ENCODE measurements around the gene TMEM201. TPM values are rescaled to one million over a fixed set of nuclear protein-coding genes. Genes with fewer than 3 reads are reported as not detected.

Gene TMEM201
- total and polyA plus RNA-seq, 9 of the 15 experiments (the other 6 are each of a cell fraction or from before 2014, with no cell fraction given): 0.42 to 51.3 (median 7.4) TPM

- Histone ChIP-seq H3K27ac (ENCODE audit: extremely low read depth, low read depth, low read length) (peak overlapping the region; percentile 21; the same call in 1 of the 3 replicates), H3K4me2 (ENCODE audit: insufficient read depth, low read length) (no peak overlapping the region), H3K4me1 (replicated peaks in 1 of 2; ENCODE audit: control insufficient read depth in 2 of 2, insufficient read depth in 2 of 2, low read length in 2 of 2) (peaks cover 35 to 85% of the 10 kb centered on the region in 2 experiments), H3K9me3 (replicated peaks; ENCODE audit: control insufficient read depth, insufficient read depth, low read depth, low read length) (no peaks in the 10 kb centered on the region), H3K27me3 (ENCODE audit: control insufficient read depth in 2 of 2, insufficient read depth in 2 of 2, low read length in 2 of 2) (no peaks in the 10 kb centered on the region), H3K79me2 (ENCODE audit: control insufficient read depth, insufficient read depth, low read length) (peaks cover 72% of the 10 kb centered on the region), H2AFZ (ENCODE audit: low read depth, low read length) (no peak overlapping the region), H3K4me3 (no peak overlapping the region), H3K9me1 (ENCODE audit: control insufficient read depth, insufficient read depth, low read length) (peaks cover 28% of the 10 kb centered on the region), H4K20me1 (replicated peaks; ENCODE audit: control insufficient read depth, insufficient read depth, low read length) (peaks cover 60% of the 10 kb centered on the region), H3K36me3 (ENCODE audit: control insufficient read depth, insufficient read depth, low read length) (peaks cover 51% of the 10 kb centered on the region; the same call in 2 of the 3 replicates), H3K9ac (ENCODE audit: insufficient read depth in 1 of 2, low read depth in 2 of 2, low read length in 2 of 2) (peak overlapping the region in 1 of 2 experiments; percentile 88; a peak in 2 of 4 replicates)
- FAIRE-seq: no peak
- 72% methylated on average over 16 of the region's 16 CpGs for WGBS (ENCODE audit: insufficient coverage, low coverage, missing lambda C conversion rate)
- intact Hi-C loops (cut with micrococcal nuclease): no loop called here
- in situ Hi-C loops (cut with MboI): no loop called here
- no TSS peak for BruUV-seq (replicated peaks)
- ChIA-PET CTCF (ENCODE audit: low intra/inter-chr PET ratio) (no interaction called here), POLR2A (interaction anchor here (0.6 to 2.0 kb wide), 7 partner anchors 8 to 63 kb away, joined by 3 to 10 read pairs (median 4); partner anchors contain the start of gene SLC25A33)
- TF ChIP-seq USF1 (CRISPR knock-in tag; IDR thresholded peaks at IDR 0.05) (peak; percentile 11; the same call in 1 of the 2 replicates), ZHX1 (conservative IDR thresholded peaks at IDR 0.05; ENCODE audit: low read length) (no peak)
- ATAC-seq: no peak
- no peak for DNase-seq (ENCODE audit: extremely low read depth in 1 of 4, low spot score in 3 of 4)
Observed at GRCh38 chr1:9592510-9593075, 3.9 kb downstream of the TMEM201 start.

All from K562 (cell line).